DND-41 (cell line): ENCODE data around the gene ARHGEF17.

Experiments used
- CTCF ChIP-seq: IDR thresholded peaks from 2 replicates; pipeline ENCODE4 v1.5.1; 2012; ENCODE audit warnings: borderline replicate concordance, low read length, moderate library complexity, mild to moderate bottlenecking; ENCODE audit not compliant: poor library complexity, severe bottlenecking; ENCODE audit errors: extremely low read depth
- EZH2 ChIP-seq: IDR thresholded peaks from 3 replicates; pipeline ENCODE4 v1.6.1; 2012; ENCODE audit warnings: borderline replicate concordance, low read depth, mild to moderate bottlenecking, moderate library complexity, low read length, inconsistent platforms; ENCODE audit not compliant: severe bottlenecking

GRCh38 chr11:73291781-73292524, 16.1 kb upstream of the ARHGEF17 start:
- TF ChIP-seq CTCF, result no peak
- no peak for TF ChIP-seq EZH2
